ENCODE data around the gene B3GNT4. TPM values are rescaled to one million over a fixed set of nuclear protein-coding genes. Genes with fewer than 3 reads are reported as not detected.
A peak's percentile ranks its signal among the peaks of the same experiment; 100 is the strongest.

B3GNT4 gene
- polyA plus RNA-seq, 1 donor from 2014 or later, result 1.8 TPM

DNA sequence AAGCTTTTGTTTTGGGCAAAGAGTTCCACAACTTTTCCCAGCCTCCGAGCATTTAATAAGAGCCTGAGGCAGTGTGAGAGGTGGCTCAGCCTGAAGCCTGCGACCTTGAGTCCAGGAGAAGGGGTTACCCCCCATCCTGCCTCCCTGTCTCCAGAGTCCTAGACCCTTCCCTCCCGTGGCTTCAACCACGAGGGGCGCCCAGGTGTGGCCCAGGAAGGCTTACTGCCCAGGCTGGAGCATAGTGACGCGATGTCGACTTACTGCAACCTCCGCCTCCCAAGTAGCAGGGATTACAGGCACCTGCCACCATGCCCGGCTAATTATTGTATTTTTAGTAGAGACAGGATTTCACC lies 19.9 kb upstream of the B3GNT4 start:
- Histone ChIP-seq H3K79me2 (replicated peaks; ENCODE audit: insufficient read depth, low read length) (no peaks in the 10 kb centered on the region), H3K36me3 (ENCODE audit: insufficient read depth, low read length) (no peaks in the 10 kb centered on the region), H3F3A (ENCODE audit: insufficient read depth, low read length, poor library complexity, severe bottlenecking) (no peaks in the 10 kb centered on the region), H3K27ac (ENCODE audit: low read length) (no peak overlapping the region), H3K9me2 (ENCODE audit: insufficient read depth, low read length) (no peaks in the 10 kb centered on the region), H3K9me3 (ENCODE audit: low read length) (no peaks in the 10 kb centered on the region), H4K20me1 (ENCODE audit: insufficient read depth) (no peaks in the 10 kb centered on the region), H3K27me3 (ENCODE audit: insufficient read depth, low read depth, low read length) (peaks cover 14% of the 10 kb centered on the region), H3K4me2 (ENCODE audit: low read length) (no peak overlapping the region), H2AFZ (ENCODE audit: low read depth, low read length) (no peak overlapping the region), H3K4me3 (ENCODE audit: low read length) (peak overlapping the region; percentile 65), H3K9ac (ENCODE audit: low read length) (no peak overlapping the region)
- no peak for TF ChIP-seq SMC3 (conservative IDR thresholded peaks at IDR 0.05; ENCODE audit: poor library complexity)
- TF ChIP-seq EZH2 (IDR thresholded peaks at IDR 0.05; ENCODE audit: borderline replicate concordance, insufficient read depth, low read length, poor library complexity, severe bottlenecking), result no peak
- TF ChIP-seq TAF1 (IDR thresholded peaks at IDR 0.05; ENCODE audit: low read depth), result no peak
- no peak for TF ChIP-seq EP300 (conservative IDR thresholded peaks at IDR 0.05; ENCODE audit: poor library complexity, severe bottlenecking)
- TF ChIP-seq RAD21 (conservative IDR thresholded peaks at IDR 0.05), result no peak
- TF ChIP-seq, protein P1, sequence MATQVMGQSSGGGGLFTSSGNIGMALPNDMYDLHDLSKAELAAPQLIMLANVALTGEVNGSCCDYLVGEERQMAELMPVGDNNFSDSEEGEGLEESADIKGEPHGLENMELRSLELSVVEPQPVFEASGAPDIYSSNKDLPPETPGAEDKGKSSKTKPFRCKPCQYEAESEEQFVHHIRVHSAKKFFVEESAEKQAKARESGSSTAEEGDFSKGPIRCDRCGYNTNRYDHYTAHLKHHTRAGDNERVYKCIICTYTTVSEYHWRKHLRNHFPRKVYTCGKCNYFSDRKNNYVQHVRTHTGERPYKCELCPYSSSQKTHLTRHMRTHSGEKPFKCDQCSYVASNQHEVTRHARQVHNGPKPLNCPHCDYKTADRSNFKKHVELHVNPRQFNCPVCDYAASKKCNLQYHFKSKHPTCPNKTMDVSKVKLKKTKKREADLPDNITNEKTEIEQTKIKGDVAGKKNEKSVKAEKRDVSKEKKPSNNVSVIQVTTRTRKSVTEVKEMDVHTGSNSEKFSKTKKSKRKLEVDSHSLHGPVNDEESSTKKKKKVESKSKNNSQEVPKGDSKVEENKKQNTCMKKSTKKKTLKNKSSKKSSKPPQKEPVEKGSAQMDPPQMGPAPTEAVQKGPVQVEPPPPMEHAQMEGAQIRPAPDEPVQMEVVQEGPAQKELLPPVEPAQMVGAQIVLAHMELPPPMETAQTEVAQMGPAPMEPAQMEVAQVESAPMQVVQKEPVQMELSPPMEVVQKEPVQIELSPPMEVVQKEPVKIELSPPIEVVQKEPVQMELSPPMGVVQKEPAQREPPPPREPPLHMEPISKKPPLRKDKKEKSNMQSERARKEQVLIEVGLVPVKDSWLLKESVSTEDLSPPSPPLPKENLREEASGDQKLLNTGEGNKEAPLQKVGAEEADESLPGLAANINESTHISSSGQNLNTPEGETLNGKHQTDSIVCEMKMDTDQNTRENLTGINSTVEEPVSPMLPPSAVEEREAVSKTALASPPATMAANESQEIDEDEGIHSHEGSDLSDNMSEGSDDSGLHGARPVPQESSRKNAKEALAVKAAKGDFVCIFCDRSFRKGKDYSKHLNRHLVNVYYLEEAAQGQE (IDR thresholded peaks at IDR 0.05; ENCODE audit: borderline replicate concordance), result no peak
- no peak for TF ChIP-seq MXI1 (conservative IDR thresholded peaks at IDR 0.05; ENCODE audit: poor library complexity, severe bottlenecking)
- TF ChIP-seq POLR2AphosphoS5 (IDR thresholded peaks at IDR 0.05), result no peak
- TF ChIP-seq, protein P2, sequence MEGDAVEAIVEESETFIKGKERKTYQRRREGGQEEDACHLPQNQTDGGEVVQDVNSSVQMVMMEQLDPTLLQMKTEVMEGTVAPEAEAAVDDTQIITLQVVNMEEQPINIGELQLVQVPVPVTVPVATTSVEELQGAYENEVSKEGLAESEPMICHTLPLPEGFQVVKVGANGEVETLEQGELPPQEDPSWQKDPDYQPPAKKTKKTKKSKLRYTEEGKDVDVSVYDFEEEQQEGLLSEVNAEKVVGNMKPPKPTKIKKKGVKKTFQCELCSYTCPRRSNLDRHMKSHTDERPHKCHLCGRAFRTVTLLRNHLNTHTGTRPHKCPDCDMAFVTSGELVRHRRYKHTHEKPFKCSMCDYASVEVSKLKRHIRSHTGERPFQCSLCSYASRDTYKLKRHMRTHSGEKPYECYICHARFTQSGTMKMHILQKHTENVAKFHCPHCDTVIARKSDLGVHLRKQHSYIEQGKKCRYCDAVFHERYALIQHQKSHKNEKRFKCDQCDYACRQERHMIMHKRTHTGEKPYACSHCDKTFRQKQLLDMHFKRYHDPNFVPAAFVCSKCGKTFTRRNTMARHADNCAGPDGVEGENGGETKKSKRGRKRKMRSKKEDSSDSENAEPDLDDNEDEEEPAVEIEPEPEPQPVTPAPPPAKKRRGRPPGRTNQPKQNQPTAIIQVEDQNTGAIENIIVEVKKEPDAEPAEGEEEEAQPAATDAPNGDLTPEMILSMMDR (IDR thresholded peaks at IDR 0.05; ENCODE audit: poor library complexity, severe bottlenecking), result no peak

DNA sequence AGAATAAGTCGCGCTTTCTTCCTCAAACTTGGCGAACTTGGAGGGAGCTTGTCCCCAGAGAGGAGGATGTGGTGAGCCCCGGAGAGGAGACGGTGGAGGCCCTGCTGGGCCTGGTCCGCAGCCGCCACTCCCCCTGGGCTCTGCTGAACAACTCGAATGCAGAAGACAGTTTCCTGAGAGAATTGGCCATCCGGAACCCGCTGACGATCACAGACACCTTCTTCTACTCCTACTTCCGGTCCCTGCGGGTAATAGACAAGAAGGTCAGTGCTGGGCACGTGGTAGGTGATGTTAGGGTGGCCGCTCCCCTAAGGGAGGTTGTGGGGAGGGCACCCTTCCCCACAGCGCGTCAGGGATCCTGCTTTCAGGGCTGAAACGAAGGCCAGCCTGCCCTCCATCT lies 19.0 kb upstream of the B3GNT4 start:
- Histone ChIP-seq H3K79me2 (replicated peaks; ENCODE audit: insufficient read depth, low read length) (no peaks in the 10 kb centered on the region), H3K36me3 (ENCODE audit: insufficient read depth, low read length) (no peaks in the 10 kb centered on the region), H2AFZ (ENCODE audit: low read depth, low read length) (no peak overlapping the region), H3F3A (ENCODE audit: insufficient read depth, low read length, poor library complexity, severe bottlenecking) (no peaks in the 10 kb centered on the region), H3K27ac (ENCODE audit: low read length) (no peak overlapping the region), H4K20me1 (ENCODE audit: insufficient read depth) (no peaks in the 10 kb centered on the region), H3K4me3 (ENCODE audit: low read length) (no peak overlapping the region), H3K9me3 (ENCODE audit: low read length) (no peaks in the 10 kb centered on the region), H3K4me2 (ENCODE audit: low read length) (no peak overlapping the region), H3K27me3 (ENCODE audit: insufficient read depth, low read depth, low read length) (peaks cover 14% of the 10 kb centered on the region), H3K9me2 (ENCODE audit: insufficient read depth, low read length) (no peaks in the 10 kb centered on the region), H3K9ac (ENCODE audit: low read length) (no peak overlapping the region)
- no peak for TF ChIP-seq TAF1 (IDR thresholded peaks at IDR 0.05; ENCODE audit: low read depth)
- TF ChIP-seq EZH2 (IDR thresholded peaks at IDR 0.05; ENCODE audit: borderline replicate concordance, insufficient read depth, low read length, poor library complexity, severe bottlenecking), result no peak
- no peak for TF ChIP-seq SMC3 (conservative IDR thresholded peaks at IDR 0.05; ENCODE audit: poor library complexity)
- TF ChIP-seq, protein P1 (IDR thresholded peaks at IDR 0.05; ENCODE audit: borderline replicate concordance), result no peak
- no peak for TF ChIP-seq POLR2AphosphoS5 (IDR thresholded peaks at IDR 0.05)
- TF ChIP-seq, protein P2 (IDR thresholded peaks at IDR 0.05; ENCODE audit: poor library complexity, severe bottlenecking), result no peak
- TF ChIP-seq MXI1 (conservative IDR thresholded peaks at IDR 0.05; ENCODE audit: poor library complexity, severe bottlenecking), result no peak
- no peak for TF ChIP-seq RAD21 (conservative IDR thresholded peaks at IDR 0.05)
- no peak for TF ChIP-seq EP300 (conservative IDR thresholded peaks at IDR 0.05; ENCODE audit: poor library complexity, severe bottlenecking)

All from neural cell (in vitro differentiated cells).